Measurements from ENCODE around the gene MMP27. TPM values are rescaled to one million over a fixed set of nuclear protein-coding genes. Genes with fewer than 3 reads are reported as not detected.

MMP27 gene
- polyA plus RNA-seq, 1 of the 3 experiments (the other 2 are of a cell fraction), result not detected

- Histone ChIP-seq H3K27me3 (ENCODE audit: insufficient read depth) (no peaks in the 10 kb centered on the region; the same call in 1 of the 2 replicates), H4K20me1 (ENCODE audit: insufficient read depth) (no peaks in the 10 kb centered on the region), H3K4me2 (no peak overlapping the region), H3K36me3 (replicated peaks in 1 of 2; ENCODE audit: control insufficient read depth in 1 of 2, insufficient read depth in 2 of 2, low read length in 1 of 2) (no peaks in the 10 kb centered on the region), H3K79me2 (ENCODE audit: insufficient read depth) (no peaks in the 10 kb centered on the region), H3F3A (replicated peaks; ENCODE audit: insufficient read depth) (peaks cover 3% of the 10 kb centered on the region), H3K9ac (no peak overlapping the region), H3K4me1 (ENCODE audit: control insufficient read depth in 1 of 2, insufficient read depth in 2 of 2, low read depth in 1 of 2, low read length in 1 of 2) (no peaks in the 10 kb centered on the region), H2AFZ (ENCODE audit: low read depth) (no peak overlapping the region), H3K4me3 (ENCODE audit: low read depth in 2 of 2, low read length in 1 of 2) (no peak overlapping the region), H3K9me2 (no peaks in the 10 kb centered on the region), H3K27ac (ENCODE audit: low read depth in 2 of 2, low read length in 1 of 2) (no peak overlapping the region), H3K9me3 (no peaks in the 10 kb centered on the region)
- POLR2A ChIA-PET, result no interaction called here
- no peak for TF ChIP-seq YY1 (IDR thresholded peaks at IDR 0.05; ENCODE audit: low read depth)
- TF ChIP-seq NRF1 (IDR thresholded peaks at IDR 0.05; ENCODE audit: low read depth, low read length), result no peak
- no peak for TF ChIP-seq NFIC (IDR thresholded peaks at IDR 0.05; ENCODE audit: borderline replicate concordance)
- TF ChIP-seq RFX5 (IDR thresholded peaks at IDR 0.05; ENCODE audit: low read length), result no peak
- no peak for TF ChIP-seq FOSL2 (IDR thresholded peaks at IDR 0.05; ENCODE audit: borderline replicate concordance, low read depth)
- TF ChIP-seq JUND (IDR thresholded peaks at IDR 0.05), result no peak
- TF ChIP-seq TCF12 (IDR thresholded peaks at IDR 0.05), result no peak
- no peak for TF ChIP-seq USF1 (IDR thresholded peaks at IDR 0.05; ENCODE audit: borderline replicate concordance, low read depth)
- TF ChIP-seq EP300 (IDR thresholded peaks at IDR 0.05; ENCODE audit: borderline replicate concordance in 1 of 2, low read depth in 1 of 2, low read length in 1 of 2), result no peak
- no peak for TF ChIP-seq MAX (IDR thresholded peaks at IDR 0.05; ENCODE audit: low read depth)
- no peak for TF ChIP-seq EZH2phosphoT487 (IDR thresholded peaks at IDR 0.05; ENCODE audit: borderline replicate concordance, low read depth)
- no peak for TF ChIP-seq REST (IDR thresholded peaks at IDR 0.05; ENCODE audit: low read depth, low read length)
- CTCF ChIA-PET, result no interaction called here
- no peak for DNase-seq
Measured at GRCh38 chr11:102722821-102723220, 17.3 kb upstream of the MMP27 start.

GRCh38 chr11:102719620-102720277 is 14.2 kb upstream of the MMP27 start:
- WGBS (ENCODE audit: low lambda C conversion rate), result 12% methylated on average over 4 of the region's 4 CpGs
- TF ChIP-seq USF2 (IDR thresholded peaks at IDR 0.05; ENCODE audit: borderline replicate concordance, low read depth, low read length), result no peak
- TF ChIP-seq GATA2 (CRISPR knock-in tag; IDR thresholded peaks at IDR 0.05), result no peak
- TF ChIP-seq GABPA (IDR thresholded peaks at IDR 0.05; ENCODE audit: low read depth), result no peak
- TF ChIP-seq TAF1 (IDR thresholded peaks at IDR 0.05; ENCODE audit: borderline replicate concordance, low read depth, low read length), result no peak
- no peak for TF ChIP-seq POLR2AphosphoS5 (IDR thresholded peaks at IDR 0.05; ENCODE audit: low read depth, low read length)
- ChIA-PET POLR2A (no interaction called here), CTCF (no interaction called here)
- H3K27ac ChIP-seq (ENCODE audit: low read depth in 2 of 2, low read length in 1 of 2), result no peak overlapping the region
- H3K79me2 ChIP-seq (ENCODE audit: insufficient read depth), result no peaks in the 10 kb centered on the region
- no peak overlapping the region for H3K9ac ChIP-seq
- H3K9me2 ChIP-seq, result no peaks in the 10 kb centered on the region
- H3K36me3 ChIP-seq (replicated peaks in 1 of 2; ENCODE audit: control insufficient read depth in 1 of 2, insufficient read depth in 2 of 2, low read length in 1 of 2), result no peaks in the 10 kb centered on the region
- no peaks in the 10 kb centered on the region for H4K20me1 ChIP-seq (ENCODE audit: insufficient read depth)
- H3K9me3 ChIP-seq, result no peaks in the 10 kb centered on the region
- no peaks in the 10 kb centered on the region; the same call in 1 of the 2 replicates for H3K27me3 ChIP-seq (ENCODE audit: insufficient read depth)
- H3K4me3 ChIP-seq (ENCODE audit: low read depth in 2 of 2, low read length in 1 of 2), result no peak overlapping the region
- H3F3A ChIP-seq (replicated peaks; ENCODE audit: insufficient read depth), result no peaks in the 10 kb centered on the region
- no peak for DNase-seq
- H3K4me2 ChIP-seq, result no peak overlapping the region
- H3K4me1 ChIP-seq (ENCODE audit: control insufficient read depth in 1 of 2, insufficient read depth in 2 of 2, low read depth in 1 of 2, low read length in 1 of 2), result no peaks in the 10 kb centered on the region
- H2AFZ ChIP-seq (ENCODE audit: low read depth), result no peak overlapping the region

Data from SK-N-SH (cell line).